DOHH2 (cell line): ENCODE measurements around the gene RGS19.

Source experiments
- H3F3A ChIP-seq: fragments of 200-600 bp; sonication (generic), shearing (Covaris generic); 2 replicates; pipeline ENCODE4 v1.6.0; 2016; ENCODE audit warnings: antibody characterized with exemption, mild to moderate bottlenecking; ENCODE audit not compliant: control insufficient read depth, insufficient read depth
- H3K27ac ChIP-seq: fragments of 200-600 bp; sonication (generic); 2 replicates; pipeline ENCODE4 v1.5.1; 2014; ENCODE audit warnings: low read depth, mild to moderate bottlenecking, low read length, moderate library complexity
- H3K27me3 ChIP-seq: fragments of 200-600 bp; sonication (generic); 2 replicates; pipeline ENCODE4 v1.6.1; 2014; ENCODE audit warnings: mild to moderate bottlenecking, low read length, mixed read lengths; ENCODE audit not compliant: control insufficient read depth
- H3K36me3 ChIP-seq: fragments of 200-600 bp; sonication (generic); 2 replicates; pipeline ENCODE4 v1.6.1; 2014; ENCODE audit warnings: mild to moderate bottlenecking, low read length, moderate library complexity, mixed read lengths; ENCODE audit not compliant: control insufficient read depth
- H3K4me1 ChIP-seq: fragments of 200-600 bp; sonication (generic); 2 replicates; pipeline ENCODE4 v1.6.1; 2014; ENCODE audit warnings: mild to moderate bottlenecking, low read length, mixed read lengths; ENCODE audit not compliant: control insufficient read depth
- H3K4me2 ChIP-seq: fragments of 200-600 bp; sonication (generic); 2 replicates; pipeline ENCODE4 v1.6.0; 2014; ENCODE audit warnings: mild to moderate bottlenecking, low read length, moderate library complexity
- H3K4me3 ChIP-seq: fragments of 200-600 bp; sonication (generic); 2 replicates; pipeline ENCODE4 v1.5.1; 2014; ENCODE audit warnings: mild to moderate bottlenecking, low read length, mixed read lengths
- H3K79me2 ChIP-seq: fragments of 200-600 bp; sonication (generic); 2 replicates; pipeline ENCODE4 v1.6.1; 2014; ENCODE audit warnings: mild to moderate bottlenecking, low read length, mixed read lengths; ENCODE audit not compliant: control insufficient read depth
- H3K9me2 ChIP-seq: fragments of 200-600 bp; sonication (generic); replicated peaks from 2 replicates; pipeline ENCODE4 v1.6.1; 2014; ENCODE audit warnings: mild to moderate bottlenecking, low read length, mixed read lengths; ENCODE audit not compliant: control insufficient read depth
- H3K9me3 ChIP-seq: fragments of 200-600 bp; sonication (generic); 2 replicates; pipeline ENCODE4 v1.6.1; 2014; ENCODE audit warnings: antibody characterized with exemption, low read length, mixed read lengths; ENCODE audit not compliant: control insufficient read depth, insufficient read depth
- H4K20me1 ChIP-seq: fragments of 200-600 bp; sonication (generic); 2 replicates; pipeline ENCODE4 v1.6.0; 2014; ENCODE audit warnings: low read depth, mild to moderate bottlenecking, antibody characterized with exemption, low read length, moderate library complexity; ENCODE audit not compliant: control insufficient read depth, insufficient read depth
- EZH2phosphoT487 ChIP-seq: fragments of 200-600 bp; sonication (generic); IDR thresholded peaks from 2 replicates; pipeline ENCODE4 v1.6.1; 2017; ENCODE audit warnings: borderline replicate concordance, mild to moderate bottlenecking, antibody characterized with exemption, low read length, moderate library complexity, mixed read lengths
- TF ChIP-seq, protein P1 (sequence below): fragments of 200-600 bp; sonication (generic); IDR thresholded peaks from one replicate; pipeline ENCODE4 v1.5.1; 2014; ENCODE audit warnings: antibody characterized with exemption, mild to moderate bottlenecking, low read depth, low read length; ENCODE audit not compliant: poor library complexity, severe bottlenecking

RGS19 gene

GRCh38 chr20:64041040-64041780 is 38.1 kb downstream of the RGS19 start:
- no peak for TF ChIP-seq EZH2phosphoT487
- TF ChIP-seq, protein P1, sequence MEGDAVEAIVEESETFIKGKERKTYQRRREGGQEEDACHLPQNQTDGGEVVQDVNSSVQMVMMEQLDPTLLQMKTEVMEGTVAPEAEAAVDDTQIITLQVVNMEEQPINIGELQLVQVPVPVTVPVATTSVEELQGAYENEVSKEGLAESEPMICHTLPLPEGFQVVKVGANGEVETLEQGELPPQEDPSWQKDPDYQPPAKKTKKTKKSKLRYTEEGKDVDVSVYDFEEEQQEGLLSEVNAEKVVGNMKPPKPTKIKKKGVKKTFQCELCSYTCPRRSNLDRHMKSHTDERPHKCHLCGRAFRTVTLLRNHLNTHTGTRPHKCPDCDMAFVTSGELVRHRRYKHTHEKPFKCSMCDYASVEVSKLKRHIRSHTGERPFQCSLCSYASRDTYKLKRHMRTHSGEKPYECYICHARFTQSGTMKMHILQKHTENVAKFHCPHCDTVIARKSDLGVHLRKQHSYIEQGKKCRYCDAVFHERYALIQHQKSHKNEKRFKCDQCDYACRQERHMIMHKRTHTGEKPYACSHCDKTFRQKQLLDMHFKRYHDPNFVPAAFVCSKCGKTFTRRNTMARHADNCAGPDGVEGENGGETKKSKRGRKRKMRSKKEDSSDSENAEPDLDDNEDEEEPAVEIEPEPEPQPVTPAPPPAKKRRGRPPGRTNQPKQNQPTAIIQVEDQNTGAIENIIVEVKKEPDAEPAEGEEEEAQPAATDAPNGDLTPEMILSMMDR = no peak
- H3K4me3 ChIP-seq = peak overlapping the region; percentile 74
- peaks cover 63% of the 10 kb centered on the region for H3K4me1 ChIP-seq
- no peaks in the 10 kb centered on the region for H3K9me2 ChIP-seq
- no peaks in the 10 kb centered on the region for H4K20me1 ChIP-seq
- H3K4me2 ChIP-seq = peak overlapping the region; percentile 85
- H3K27ac ChIP-seq = peak overlapping the region; percentile 37
- peaks cover 19% of the 10 kb centered on the region for H3F3A ChIP-seq
- no peaks in the 10 kb centered on the region for H3K79me2 ChIP-seq
- no peaks in the 10 kb centered on the region for H3K36me3 ChIP-seq
- no peaks in the 10 kb centered on the region for H3K9me3 ChIP-seq
- no peaks in the 10 kb centered on the region for H3K27me3 ChIP-seq

- Histone ChIP-seq H4K20me1 (no peaks in the 10 kb centered on the region), H3K9me2 (no peaks in the 10 kb centered on the region), H3K27me3 (no peaks in the 10 kb centered on the region), H3K4me3 (no peak overlapping the region), H3K9me3 (no peaks in the 10 kb centered on the region), H3F3A (peaks cover 19% of the 10 kb centered on the region), H3K79me2 (no peaks in the 10 kb centered on the region), H3K4me1 (peaks cover 71% of the 10 kb centered on the region), H3K36me3 (peaks cover 5% of the 10 kb centered on the region; the same call in 1 of the 2 replicates), H3K4me2 (peak overlapping the region; percentile 85; the same call in 1 of the 2 replicates), H3K27ac (no peak overlapping the region)
- TF ChIP-seq, protein P1 = no peak
- no peak for TF ChIP-seq EZH2phosphoT487
These were observed 38.9 kb downstream of the RGS19 start for GRCh38 chr20:64040231-64041039.

GRCh38 chr20:64039293-64040160 is 39.8 kb downstream of the RGS19 start:
- H3K9me2 ChIP-seq = no peaks in the 10 kb centered on the region
- H3K4me2 ChIP-seq = peak overlapping the region; percentile 84
- H3K36me3 ChIP-seq = peaks cover 13% of the 10 kb centered on the region
- TF ChIP-seq, protein P1 = no peak
- TF ChIP-seq EZH2phosphoT487 = no peak
- H3K27ac ChIP-seq = peak overlapping the region; percentile 70
- H4K20me1 ChIP-seq = no peaks in the 10 kb centered on the region
- H3K79me2 ChIP-seq = no peaks in the 10 kb centered on the region
- H3K4me1 ChIP-seq = peaks cover 76% of the 10 kb centered on the region
- H3K9me3 ChIP-seq = no peaks in the 10 kb centered on the region
- H3K4me3 ChIP-seq = peak overlapping the region; percentile 74
- H3K27me3 ChIP-seq = no peaks in the 10 kb centered on the region
- H3F3A ChIP-seq = peaks cover 26% of the 10 kb centered on the region
